Measurements from ENCODE around the gene MAPK11.

The MAPK11 gene

GRCh38 chr22:50268655-50269113 lies 1.5 kb downstream of the MAPK11 start:
- no peak for TF ChIP-seq CTCF (IDR thresholded peaks at IDR 0.05; ENCODE audit: borderline replicate concordance, control extremely low read depth, extremely low read depth, insufficient read depth, missing control alignments)
- in situ Hi-C loops (cut with MboI; ENCODE audit: low sequenced_read_pairs, unreplicated experiment): no loop called here

GRCh38 chr22:50267591-50268390 lies 2.4 kb downstream of the MAPK11 start:
- peak; percentile 31 for TF ChIP-seq CTCF (IDR thresholded peaks at IDR 0.05; ENCODE audit: borderline replicate concordance, control extremely low read depth, extremely low read depth, insufficient read depth, missing control alignments)
- in situ Hi-C loops (cut with MboI; ENCODE audit: low sequenced_read_pairs, unreplicated experiment): no loop called here
- peak; percentile 77 for DNase-seq (ENCODE audit: low spot score)

More at GRCh38 chr22:50268655-50269113, 1.5 kb downstream of the MAPK11 start:
- no peak for DNase-seq (ENCODE audit: low spot score)

GRCh38 chr22:50266994-50267393 lies 3.2 kb downstream of the MAPK11 start:
- DNase-seq (ENCODE audit: low spot score): no peak
- no peak for TF ChIP-seq CTCF (IDR thresholded peaks at IDR 0.05; ENCODE audit: borderline replicate concordance, control extremely low read depth, extremely low read depth, insufficient read depth, missing control alignments)
- in situ Hi-C loops (cut with MboI; ENCODE audit: low sequenced_read_pairs, unreplicated experiment): no loop called here

DNA sequence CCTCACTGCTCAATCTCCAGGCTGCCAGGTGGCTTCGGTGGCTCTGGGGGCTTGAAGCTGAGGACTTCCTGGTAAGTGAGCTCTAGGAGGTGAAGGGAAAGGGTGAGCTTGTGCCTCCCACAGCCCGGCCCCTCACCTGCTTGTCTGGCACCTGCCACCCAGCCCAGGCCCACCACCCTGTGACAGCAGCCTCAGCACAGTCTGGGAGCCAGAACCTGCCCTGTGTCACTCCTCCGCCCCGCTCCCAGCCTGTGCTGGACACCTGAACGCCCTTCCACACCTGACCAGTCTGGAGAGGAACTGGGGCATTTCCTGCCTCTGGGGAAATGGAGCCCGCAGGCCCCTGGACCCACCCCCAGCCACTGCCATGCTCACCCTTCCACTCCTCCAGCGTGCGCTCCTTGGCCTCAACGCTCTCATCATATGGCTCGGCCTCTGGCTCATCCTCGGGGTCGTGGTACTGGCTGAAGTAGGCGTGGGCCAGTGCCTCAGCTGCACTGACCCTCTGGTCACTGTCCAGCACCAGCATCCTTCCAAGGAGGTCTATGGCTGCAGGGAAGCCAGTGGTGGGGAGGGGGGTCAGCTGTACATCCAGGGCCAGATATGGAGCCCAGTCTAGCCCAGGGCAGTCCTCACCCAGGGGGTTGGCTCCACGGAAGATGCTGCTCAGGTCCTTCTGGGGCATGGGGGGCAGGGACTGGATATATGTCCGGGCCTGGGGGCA lies 5.1 kb downstream of the MAPK11 start:
- in situ Hi-C loops (cut with MboI; ENCODE audit: low sequenced_read_pairs, unreplicated experiment): no loop called here
- TF ChIP-seq CTCF (IDR thresholded peaks at IDR 0.05; ENCODE audit: borderline replicate concordance, control extremely low read depth, extremely low read depth, insufficient read depth, missing control alignments): no peak
- no peak for DNase-seq (ENCODE audit: low spot score)

DNA sequence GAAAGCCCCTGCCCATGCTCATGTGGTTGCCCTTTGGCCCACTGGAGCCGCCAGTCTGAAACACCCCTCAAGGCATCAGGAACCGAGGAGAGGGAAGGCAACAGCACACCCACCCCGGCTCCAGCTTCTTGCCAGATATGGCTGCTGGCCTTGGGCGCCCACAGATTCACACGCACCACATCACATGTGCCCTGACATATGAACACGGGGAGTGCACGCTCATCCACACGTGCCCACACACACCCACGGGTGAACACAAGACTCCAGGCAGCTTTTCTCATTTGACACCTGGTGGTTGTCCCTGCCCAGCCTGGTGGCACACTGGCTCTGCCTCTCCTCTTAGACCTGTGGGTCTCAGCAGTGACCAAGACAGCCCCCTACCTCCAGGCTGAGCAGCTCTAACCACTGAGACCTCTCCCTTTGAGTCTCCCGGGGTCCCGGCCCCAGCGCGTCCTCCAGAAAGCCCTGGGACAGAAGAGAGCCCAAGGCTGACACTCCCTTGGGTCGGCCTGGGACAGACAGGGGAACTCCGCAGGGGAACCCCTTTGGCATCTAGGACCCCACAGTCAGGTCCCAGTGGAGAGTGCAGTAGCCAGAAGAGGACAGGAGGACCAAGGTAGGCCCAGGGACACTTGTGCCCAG lies 6.0 kb downstream of the MAPK11 start:
- TF ChIP-seq CTCF (IDR thresholded peaks at IDR 0.05; ENCODE audit: borderline replicate concordance, control extremely low read depth, extremely low read depth, insufficient read depth, missing control alignments): no peak
- in situ Hi-C loops (cut with MboI; ENCODE audit: low sequenced_read_pairs, unreplicated experiment): no loop called here
- DNase-seq (ENCODE audit: low spot score): no peak

GRCh38 chr22:50262973-50263617 lies 7.1 kb downstream of the MAPK11 start:
- in situ Hi-C loops (cut with MboI; ENCODE audit: low sequenced_read_pairs, unreplicated experiment): no loop called here
- no peak for TF ChIP-seq CTCF (IDR thresholded peaks at IDR 0.05; ENCODE audit: borderline replicate concordance, control extremely low read depth, extremely low read depth, insufficient read depth, missing control alignments)
- no peak for DNase-seq (ENCODE audit: low spot score)
